ENCODE measurements around the gene KIF6. TPM values are rescaled to one million over a fixed set of nuclear protein-coding genes. Genes with fewer than 3 reads are reported as not detected.
A peak's percentile ranks its signal among the peaks of the same experiment; 100 is the strongest.

KIF6 gene
- total RNA-seq, 1 donor from 2014 or later = 2.0 TPM

DNA sequence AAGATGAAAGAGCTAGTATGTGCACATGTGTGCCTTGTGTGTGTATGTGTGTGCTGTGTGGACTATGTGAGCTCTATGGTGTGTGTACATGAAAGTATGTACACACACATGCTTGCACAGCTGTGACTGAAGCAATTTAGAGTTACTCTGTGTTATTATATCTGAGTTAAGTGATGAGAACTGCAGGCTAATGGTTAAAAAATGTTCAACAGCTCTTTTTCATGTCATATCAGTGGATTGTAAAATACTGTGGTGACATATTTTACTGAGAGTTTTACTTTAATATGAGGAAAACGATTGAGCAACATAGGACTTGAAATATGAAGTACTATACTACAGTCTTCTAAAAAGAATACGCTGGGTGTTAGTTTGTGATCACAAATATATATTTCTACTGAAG is 207.0 kb downstream of the KIF6 start:
- FAIRE-seq (peak; percentile 5), DNase-seq (ENCODE audit: low read depth) (no peak)
- no peak overlapping the region for H3K9ac ChIP-seq (ENCODE audit: low read length)
- H3K36me3 ChIP-seq (ENCODE audit: insufficient read depth, low read length) = no peaks in the 10 kb centered on the region
- Mint-ChIP-seq H3K9me3 (ENCODE audit: unreplicated experiment) (no peaks in the 10 kb centered on the region), H3K4me1 (ENCODE audit: low read depth, unreplicated experiment) (peaks cover 27% of the 10 kb centered on the region), H3K27me3 (ENCODE audit: low read depth, unreplicated experiment) (no peaks in the 10 kb centered on the region), H3K4me3 (ENCODE audit: unreplicated experiment) (no peak overlapping the region), H3K36me3 (ENCODE audit: low read depth, unreplicated experiment) (no peaks in the 10 kb centered on the region), H3K27ac (ENCODE audit: unreplicated experiment) (peak overlapping the region; percentile 23)
- no peaks in the 10 kb centered on the region for H3K9me3 ChIP-seq (ENCODE audit: insufficient read depth, low read depth, low read length)
- H3K4me3 ChIP-seq (ENCODE audit: insufficient read depth, low read depth, low read length) = no peak overlapping the region
- H2AFZ ChIP-seq (ENCODE audit: low read depth, low read length) = no peak overlapping the region
- no peaks in the 10 kb centered on the region for H3K4me1 ChIP-seq (ENCODE audit: insufficient read depth, low read length)
- H3K27me3 ChIP-seq (ENCODE audit: insufficient read depth, low read length) = no peaks in the 10 kb centered on the region
- TF ChIP-seq EZH2 (IDR thresholded peaks at IDR 0.05; ENCODE audit: insufficient read depth, low read length) = no peak
- H3K4me2 ChIP-seq (ENCODE audit: low read length) = no peak overlapping the region
- no peaks in the 10 kb centered on the region for H3K79me2 ChIP-seq (ENCODE audit: insufficient read depth, low read length)
- no peaks in the 10 kb centered on the region for H4K20me1 ChIP-seq (ENCODE audit: insufficient read depth, low read length)
- H3K27ac ChIP-seq (ENCODE audit: low read depth, low read length) = no peak overlapping the region

DNA sequence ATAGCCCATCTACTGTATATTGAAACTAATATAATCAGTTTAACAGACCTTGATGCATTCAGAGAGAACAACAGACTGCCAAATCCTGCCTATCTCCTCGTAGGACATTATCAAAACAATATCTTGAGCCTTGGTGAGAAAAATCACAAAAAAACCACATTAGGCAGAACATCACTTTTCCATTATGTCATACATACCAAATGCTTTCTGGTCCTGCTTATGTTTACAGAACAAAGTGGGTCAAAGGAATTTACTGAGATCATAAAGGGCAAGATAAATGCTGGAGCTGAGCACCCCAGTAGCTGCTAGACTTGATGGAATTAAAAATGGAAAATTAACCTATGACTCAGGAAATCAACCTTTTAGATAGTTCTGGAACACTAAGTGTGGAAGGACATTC is 207.5 kb downstream of the KIF6 start:
- H2AFZ ChIP-seq (ENCODE audit: low read depth, low read length) = no peak overlapping the region
- TF ChIP-seq, protein P1, sequence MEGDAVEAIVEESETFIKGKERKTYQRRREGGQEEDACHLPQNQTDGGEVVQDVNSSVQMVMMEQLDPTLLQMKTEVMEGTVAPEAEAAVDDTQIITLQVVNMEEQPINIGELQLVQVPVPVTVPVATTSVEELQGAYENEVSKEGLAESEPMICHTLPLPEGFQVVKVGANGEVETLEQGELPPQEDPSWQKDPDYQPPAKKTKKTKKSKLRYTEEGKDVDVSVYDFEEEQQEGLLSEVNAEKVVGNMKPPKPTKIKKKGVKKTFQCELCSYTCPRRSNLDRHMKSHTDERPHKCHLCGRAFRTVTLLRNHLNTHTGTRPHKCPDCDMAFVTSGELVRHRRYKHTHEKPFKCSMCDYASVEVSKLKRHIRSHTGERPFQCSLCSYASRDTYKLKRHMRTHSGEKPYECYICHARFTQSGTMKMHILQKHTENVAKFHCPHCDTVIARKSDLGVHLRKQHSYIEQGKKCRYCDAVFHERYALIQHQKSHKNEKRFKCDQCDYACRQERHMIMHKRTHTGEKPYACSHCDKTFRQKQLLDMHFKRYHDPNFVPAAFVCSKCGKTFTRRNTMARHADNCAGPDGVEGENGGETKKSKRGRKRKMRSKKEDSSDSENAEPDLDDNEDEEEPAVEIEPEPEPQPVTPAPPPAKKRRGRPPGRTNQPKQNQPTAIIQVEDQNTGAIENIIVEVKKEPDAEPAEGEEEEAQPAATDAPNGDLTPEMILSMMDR (IDR thresholded peaks at IDR 0.05; ENCODE audit: insufficient read depth, low read depth, low read length) = no peak
- TF ChIP-seq EZH2 (IDR thresholded peaks at IDR 0.05; ENCODE audit: insufficient read depth, low read length) = no peak
- no peaks in the 10 kb centered on the region for H3K9me3 Mint-ChIP-seq (ENCODE audit: unreplicated experiment)
- no peak overlapping the region for H3K27ac ChIP-seq (ENCODE audit: low read depth, low read length)
- H3K27ac Mint-ChIP-seq (ENCODE audit: unreplicated experiment) = peak overlapping the region; percentile 23
- H4K20me1 ChIP-seq (ENCODE audit: insufficient read depth, low read length) = no peaks in the 10 kb centered on the region
- H3K36me3 ChIP-seq (ENCODE audit: insufficient read depth, low read length) = no peaks in the 10 kb centered on the region
- H3K4me3 Mint-ChIP-seq (ENCODE audit: unreplicated experiment) = no peak overlapping the region
- H3K9me3 ChIP-seq (ENCODE audit: insufficient read depth, low read depth, low read length) = no peaks in the 10 kb centered on the region
- no peaks in the 10 kb centered on the region for H3K36me3 Mint-ChIP-seq (ENCODE audit: low read depth, unreplicated experiment)
- DNase-seq (ENCODE audit: low read depth) (peak; percentile 80), FAIRE-seq (no peak)
- H3K4me1 Mint-ChIP-seq (ENCODE audit: low read depth, unreplicated experiment) = peaks cover 28% of the 10 kb centered on the region
- H3K27me3 Mint-ChIP-seq (ENCODE audit: low read depth, unreplicated experiment) = no peaks in the 10 kb centered on the region
- H3K4me2 ChIP-seq (ENCODE audit: low read length) = no peak overlapping the region
- H3K79me2 ChIP-seq (ENCODE audit: insufficient read depth, low read length) = no peaks in the 10 kb centered on the region
- H3K9ac ChIP-seq (ENCODE audit: low read length) = no peak overlapping the region
- no peaks in the 10 kb centered on the region for H3K4me1 ChIP-seq (ENCODE audit: insufficient read depth, low read length)
- no peaks in the 10 kb centered on the region for H3K27me3 ChIP-seq (ENCODE audit: insufficient read depth, low read length)
- H3K4me3 ChIP-seq (ENCODE audit: insufficient read depth, low read depth, low read length) = no peak overlapping the region

DNA sequence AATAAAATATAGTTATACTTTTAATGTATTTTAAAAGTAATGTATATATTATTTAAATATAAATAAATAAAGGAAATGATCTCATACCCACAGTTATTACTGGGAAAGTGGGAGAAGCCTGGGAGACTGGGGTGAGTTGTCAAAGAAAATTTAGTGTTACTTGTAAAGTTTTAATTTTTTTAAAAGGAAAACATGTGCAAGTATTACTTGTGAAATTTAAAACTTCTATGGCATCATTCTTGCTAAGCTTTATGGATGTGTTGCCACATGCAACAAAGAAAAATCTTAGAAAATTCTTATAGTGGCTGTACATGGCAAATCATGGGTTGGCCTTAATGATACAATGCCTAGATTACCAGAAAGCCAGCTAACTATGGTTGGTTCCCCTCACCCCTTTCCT is 208.7 kb downstream of the KIF6 start:
- H3K36me3 ChIP-seq (ENCODE audit: insufficient read depth, low read length) = no peaks in the 10 kb centered on the region
- TF ChIP-seq, protein P1 (IDR thresholded peaks at IDR 0.05; ENCODE audit: insufficient read depth, low read depth, low read length) = no peak
- no peak for TF ChIP-seq EZH2 (IDR thresholded peaks at IDR 0.05; ENCODE audit: insufficient read depth, low read length)
- peaks cover 28% of the 10 kb centered on the region for H3K4me1 Mint-ChIP-seq (ENCODE audit: low read depth, unreplicated experiment)
- no peaks in the 10 kb centered on the region for H3K9me3 ChIP-seq (ENCODE audit: insufficient read depth, low read depth, low read length)
- no peak overlapping the region for H2AFZ ChIP-seq (ENCODE audit: low read depth, low read length)
- no peak overlapping the region for H3K4me3 ChIP-seq (ENCODE audit: insufficient read depth, low read depth, low read length)
- no peak overlapping the region for H3K4me3 Mint-ChIP-seq (ENCODE audit: unreplicated experiment)
- no peaks in the 10 kb centered on the region for H3K9me3 Mint-ChIP-seq (ENCODE audit: unreplicated experiment)
- peak overlapping the region; percentile 37 for H3K27ac Mint-ChIP-seq (ENCODE audit: unreplicated experiment)
- no peaks in the 10 kb centered on the region for H3K27me3 Mint-ChIP-seq (ENCODE audit: low read depth, unreplicated experiment)
- no peaks in the 10 kb centered on the region for H3K79me2 ChIP-seq (ENCODE audit: insufficient read depth, low read length)
- no peaks in the 10 kb centered on the region for H4K20me1 ChIP-seq (ENCODE audit: insufficient read depth, low read length)
- H3K27ac ChIP-seq (ENCODE audit: low read depth, low read length) = no peak overlapping the region
- H3K36me3 Mint-ChIP-seq (ENCODE audit: low read depth, unreplicated experiment) = no peaks in the 10 kb centered on the region
- no peak overlapping the region for H3K4me2 ChIP-seq (ENCODE audit: low read length)
- no peak for DNase-seq (ENCODE audit: low read depth)
- H3K27me3 ChIP-seq (ENCODE audit: insufficient read depth, low read length) = no peaks in the 10 kb centered on the region
- FAIRE-seq = no peak
- no peaks in the 10 kb centered on the region for H3K4me1 ChIP-seq (ENCODE audit: insufficient read depth, low read length)
- no peak overlapping the region for H3K9ac ChIP-seq (ENCODE audit: low read length)
